Neural progenitor cell (in vitro differentiated cells): Measurements from ENCODE around the gene CPXM2.

ENCODE experiments used
- CTCF ChIP-seq: fragments of 200-600 bp; sonication (generic); IDR thresholded peaks from 2 replicates; pipeline ENCODE4 v1.5.1; 2017; ENCODE audit warnings: antibody characterized with exemption, mild to moderate bottlenecking
- EZH2 ChIP-seq: fragments of 200-600 bp; sonication (generic); IDR thresholded peaks from 2 replicates; pipeline ENCODE4 v1.6.1; 2017; ENCODE audit warnings: antibody characterized with exemption, mild to moderate bottlenecking, moderate library complexity
- EZH2phosphoT487 ChIP-seq: fragments of 200-600 bp; sonication (generic); IDR thresholded peaks from 2 replicates; pipeline ENCODE4 v1.6.1; 2017; ENCODE audit warnings: antibody characterized with exemption

- no peak for TF ChIP-seq CTCF
- no peak for TF ChIP-seq EZH2
- no peak for TF ChIP-seq EZH2phosphoT487
These were observed 32.0 kb downstream of the CPXM2 start for GRCh38 chr10:123859653-123860050.
